H9 (cell line): ENCODE measurements around the gene HAUS1. TPM values are rescaled to one million over a fixed set of nuclear protein-coding genes. Genes with fewer than 3 reads are reported as not detected.

Experiments used
- DNase-seq: peaks from one replicate; pipeline ENCODE4 v3.0.0-alpha.2; 2017
- H2AFZ ChIP-seq: one replicate; pipeline ENCODE4 v1.6.1; 2013; ENCODE audit warnings: mild to moderate bottlenecking, low read length, control low read depth, moderate library complexity
- H2AK5ac ChIP-seq: 2 replicates; pipeline ENCODE4 v1.6.1; 2013; ENCODE audit warnings: low read length, control low read depth, mixed read lengths; ENCODE audit not compliant: insufficient read length
- H2BK120ac ChIP-seq: one replicate; pipeline ENCODE4 v1.6.1; 2013; ENCODE audit warnings: low read depth, mild to moderate bottlenecking, low read length, control low read depth, inconsistent platforms; ENCODE audit not compliant: poor library complexity, severe bottlenecking
- H2BK12ac ChIP-seq: 2 replicates; pipeline ENCODE4 v1.6.1; 2013; ENCODE audit warnings: low read length, control low read depth, mixed read lengths, low read depth; ENCODE audit not compliant: insufficient read length
- H2BK15ac ChIP-seq: 2 replicates; pipeline ENCODE4 v1.6.1; 2013; ENCODE audit warnings: low read depth, low read length, control low read depth
- H2BK20ac ChIP-seq: one replicate; pipeline ENCODE4 v1.6.1; 2013; ENCODE audit warnings: low read depth, mild to moderate bottlenecking, low read length, control low read depth, inconsistent platforms; ENCODE audit not compliant: poor library complexity, severe bottlenecking
- H2BK5ac ChIP-seq: 2 replicates; pipeline ENCODE4 v1.6.1; 2013; ENCODE audit warnings: low read length, control low read depth, mixed read lengths; ENCODE audit not compliant: insufficient read length
- H3K14ac ChIP-seq: 2 replicates; pipeline ENCODE4 v1.6.1; 2013; ENCODE audit warnings: low read length, control low read depth; ENCODE audit not compliant: insufficient read depth
- H3K18ac ChIP-seq: 2 replicates; pipeline ENCODE4 v1.6.1; 2013; ENCODE audit warnings: low read depth, mild to moderate bottlenecking, mixed read lengths, low read length, control low read depth; ENCODE audit not compliant: insufficient read length
- H3K23ac ChIP-seq: 2 replicates; pipeline ENCODE4 v1.6.1; 2013; ENCODE audit warnings: low read length, control low read depth, mixed read lengths, low read depth; ENCODE audit not compliant: insufficient read length
- H3K23me2 ChIP-seq: 2 replicates; pipeline ENCODE4 v1.6.1; 2013; ENCODE audit warnings: low read depth, mild to moderate bottlenecking, mixed read lengths, low read length, control low read depth; ENCODE audit not compliant: insufficient read length, poor library complexity, severe bottlenecking
- H3K27ac ChIP-seq: 2 replicates; pipeline ENCODE4 v1.5.1; 2013; ENCODE audit warnings: low read length, control low read depth, mixed read lengths, low read depth; ENCODE audit not compliant: insufficient read length
- H3K27me3 ChIP-seq: 2 replicates; pipeline ENCODE4 v1.6.1; 2013; ENCODE audit warnings: low read length, control low read depth, inconsistent platforms; ENCODE audit not compliant: insufficient read depth
- H3K4ac ChIP-seq: 2 replicates; pipeline ENCODE4 v1.6.1; 2013; ENCODE audit warnings: low read depth, mild to moderate bottlenecking, control low read depth, inconsistent platforms, low read length, moderate library complexity
- H3K4me1 ChIP-seq: 2 replicates; pipeline ENCODE4 v1.6.1; 2013; ENCODE audit warnings: low read length, control low read depth, inconsistent platforms; ENCODE audit not compliant: insufficient read depth
- H3K4me2 ChIP-seq: 2 replicates; pipeline ENCODE4 v1.6.1; 2013; ENCODE audit warnings: low read length, control low read depth, mixed read lengths; ENCODE audit not compliant: insufficient read length, insufficient read depth
- H3K56ac ChIP-seq: 2 replicates; pipeline ENCODE4 v1.6.1; 2013; ENCODE audit warnings: low read depth, mild to moderate bottlenecking, mixed read lengths, low read length, control low read depth; ENCODE audit not compliant: insufficient read length
- H3K79me1 ChIP-seq: 2 replicates; pipeline ENCODE4 v1.6.1; 2013; ENCODE audit warnings: low read depth, mild to moderate bottlenecking, moderate library complexity, low read length, control low read depth, inconsistent platforms; ENCODE audit not compliant: insufficient read depth, poor library complexity, severe bottlenecking
- H3K79me2 ChIP-seq: 2 replicates; pipeline ENCODE4 v1.6.1; 2013; ENCODE audit warnings: low read length, control low read depth, inconsistent platforms; ENCODE audit not compliant: insufficient read depth
- H3K9ac ChIP-seq: 2 replicates; pipeline ENCODE4 v1.6.1; 2013; ENCODE audit warnings: low read length, control low read depth, mixed read lengths; ENCODE audit not compliant: insufficient read length; ENCODE audit errors: extremely low read depth
- H3K9me3 ChIP-seq: one replicate; pipeline ENCODE4 v1.6.1; 2013; ENCODE audit warnings: low read depth, low read length, inconsistent platforms; ENCODE audit not compliant: control insufficient read depth
- H3T11ph ChIP-seq: one replicate; pipeline ENCODE4 v1.6.1; 2013; ENCODE audit warnings: mild to moderate bottlenecking, low read length, control low read depth, inconsistent platforms
- H4K20me1 ChIP-seq: one replicate; pipeline ENCODE4 v1.6.1; 2013; ENCODE audit not compliant: control insufficient read depth, insufficient read length, insufficient read depth
- H4K5ac ChIP-seq: 2 replicates; pipeline ENCODE4 v1.6.1; 2013; ENCODE audit warnings: low read depth, mild to moderate bottlenecking, mixed read lengths, low read length, control low read depth; ENCODE audit not compliant: insufficient read length
- H4K8ac ChIP-seq: replicated peaks from 2 replicates; pipeline ENCODE4 v1.6.1; 2013; ENCODE audit warnings: low read length, control low read depth, mixed read lengths, low read depth; ENCODE audit not compliant: insufficient read length
- H4K91ac ChIP-seq: 2 replicates; pipeline ENCODE4 v1.6.1; 2013; ENCODE audit warnings: low read depth, mild to moderate bottlenecking, moderate library complexity, mixed read lengths, low read length, control low read depth; ENCODE audit not compliant: insufficient read length
- H3K27ac Mint-ChIP-seq, 3 experiments: 2 replicates in 2 of 3; 3 replicates in 1 of 3; pipeline ENCODE4 v1.8.0; 2020 to 2021; ENCODE audit warnings: mixed read lengths in 3 of 3, mild to moderate bottlenecking in 1 of 3, moderate library complexity in 1 of 3
- H3K27me3 Mint-ChIP-seq: 2 replicates; pipeline ENCODE4 v1.8.0; 2021; ENCODE audit warnings: low read depth, mild to moderate bottlenecking, moderate library complexity, mixed read lengths
- H3K36me3 Mint-ChIP-seq, 3 experiments: 2 replicates in 2 of 3; 3 replicates in 1 of 3; pipeline ENCODE4 v1.8.0; 2020 to 2021; ENCODE audit warnings: low read depth in 3 of 3, mixed read lengths in 3 of 3; ENCODE audit not compliant: insufficient read depth in 1 of 3
- H3K4me1 Mint-ChIP-seq, 2 experiments: 2 replicates each; pipeline ENCODE4 v1.8.0; 2020; ENCODE audit warnings: mixed read lengths in 2 of 2
- H3K4me3 Mint-ChIP-seq, 2 experiments: 2 replicates in 1 of 2; 3 replicates in 1 of 2; pipeline ENCODE4 v1.8.0; 2020 to 2021; ENCODE audit warnings: mild to moderate bottlenecking in 2 of 2, mixed read lengths in 2 of 2, moderate library complexity in 1 of 2
- H3K9me3 Mint-ChIP-seq, 2 experiments: 2 replicates in 1 of 2; 3 replicates in 1 of 2; pipeline ENCODE4 v1.8.0; 2020; ENCODE audit warnings: mild to moderate bottlenecking in 2 of 2, mixed read lengths in 2 of 2, moderate library complexity in 1 of 2
- CTCF ChIP-seq: fragments of 200-600 bp; sonication (generic); conservative IDR thresholded peaks from 3 replicates; pipeline ENCODE4 v1.8.0; 2021; ENCODE audit warnings: antibody characterized with exemption, mild to moderate bottlenecking
- WGBS: extraction: QIAGEN DNeasy Blood & Tissue Kit; methylation state at CpG from one replicate; pipeline ENCODE4 v1.1.7; 2013; ENCODE audit warnings: missing lambda C conversion rate, low lambda C conversion rate, mixed read lengths; ENCODE audit not compliant: insufficient read length; ENCODE audit errors: extremely low coverage; 5-methylcytosine and 5-hydroxymethylcytosine counted together
- total RNA-seq: library from RNA; stranded (reverse); gene quantifications from 2 replicates; pipeline ENCODE4 v1.2.1, GENCODE V29; 2021

The HAUS1 gene
- total RNA-seq, 1 experiment from 2014 or later = 87.0 TPM

GRCh38 chr18:46174342-46175041 lies 70.3 kb downstream of the HAUS1 start:
- Histone ChIP-seq H3K56ac (no peak overlapping the region), H2BK5ac (no peak overlapping the region), H3K79me2 (peaks cover 9% of the 10 kb centered on the region; the same call in 1 of the 2 replicates), H2BK120ac (no peak overlapping the region), H3K9me3 (no peaks in the 10 kb centered on the region), H3K23me2 (peaks cover 8% of the 10 kb centered on the region), H2BK12ac (no peak overlapping the region), H3K79me1 (peaks cover 5% of the 10 kb centered on the region), H4K8ac (no peak overlapping the region), H4K20me1 (no peaks in the 10 kb centered on the region), H3K27me3 (no peaks in the 10 kb centered on the region), H3K4me2 (peak overlapping the region; percentile 66), H3K14ac (peak overlapping the region; percentile 17), H2BK20ac (no peak overlapping the region), H3K4ac (no peak overlapping the region), H2BK15ac (no peak overlapping the region), H2AFZ (no peak overlapping the region), H4K91ac (no peak overlapping the region), H3K23ac (no peak overlapping the region), H3K4me1 (no peaks in the 10 kb centered on the region), H3K9ac (peak overlapping the region; percentile 78), H2AK5ac (no peak overlapping the region), H4K5ac (no peak overlapping the region), H3K27ac (no peak overlapping the region), H3K18ac (peak overlapping the region; percentile 61), H3T11ph (no peak overlapping the region)
- H3K27ac Mint-ChIP-seq = no peak overlapping the region
- H3K4me3 Mint-ChIP-seq = peak overlapping the region; percentile 96 to 98
- no peaks in the 10 kb centered on the region; a peak in 1 of 5 replicates for H3K9me3 Mint-ChIP-seq
- peaks cover 0 to 11% (median 2%) of the 10 kb centered on the region in 3 experiments; a peak in 4 of 7 replicates for H3K36me3 Mint-ChIP-seq
- DNase-seq = peak; percentile 43
- peaks cover 14 to 22% of the 10 kb centered on the region in 2 experiments for H3K4me1 Mint-ChIP-seq
- no CpG with 5 or more reads among the region's 67 CpGs for WGBS
- H3K27me3 Mint-ChIP-seq = no peaks in the 10 kb centered on the region
- TF ChIP-seq CTCF = peak; percentile 24; the same call in 1 of the 3 replicates
